Testis (tissue), 3 donors: ENCODE data around the gene C1orf115. TPM values are rescaled to one million over a fixed set of nuclear protein-coding genes. Genes with fewer than 3 reads are reported as not detected.

Source experiments
- DNase-seq: peaks from one replicate; pipeline ENCODE4 v3.0.0-alpha.2; 2019
- H3K27ac ChIP-seq, 2 donors: fragments of 200-600 bp; sonication (generic); one replicate each; pipeline ENCODE4 v1.5.1; 2019
- H3K27me3 ChIP-seq: fragments of 200-600 bp; sonication (generic); one replicate; pipeline ENCODE4 v1.5.1; 2019
- H3K36me3 ChIP-seq: fragments of 200-600 bp; sonication (generic); one replicate; pipeline ENCODE4 v1.5.1; 2017; ENCODE audit warnings: low read depth; ENCODE audit errors: missing control alignments
- H3K4me1 ChIP-seq: fragments of 200-600 bp; sonication (generic); one replicate; pipeline ENCODE4 v1.5.1; 2019
- H3K4me3 ChIP-seq, 2 donors: fragments of 200-600 bp; sonication (generic); one replicate each; pipeline ENCODE4 v1.5.1; 2017 to 2019
- H3K9me3 ChIP-seq: fragments of 200-600 bp; sonication (generic); one replicate; pipeline ENCODE4 v1.5.1; 2017
- POLR2A ChIP-seq: fragments of 450-650 bp; IDR thresholded peaks from one replicate; pipeline ENCODE4 v1.6.1; 2017; ENCODE audit warnings: antibody characterized with exemption, mild to moderate bottlenecking, moderate library complexity
- WGBS, 2 donors: methylation state at CpG; one replicate each; pipeline ENCODE4 v1.1.5; 2018; 5-methylcytosine and 5-hydroxymethylcytosine counted together
- intact Hi-C: fragments of 100-400 bp; cut with DNase I; formaldehyde crosslinking; loops from one replicate; pipeline ENCODE4 v1.15.1; 2023; ENCODE audit warnings: low total_unique reads
- polyA plus RNA-seq: library from polyadenylated mRNA; stranded (reverse); fragments of 350-450 nt; fragmentation: Illumina TruSeq; extraction: RNeasy Lipid Tissue Mini Kit (QIAGEN cat#74804); gene quantifications from one replicate; pipeline ENCODE4 v1.2.3, GENCODE V29; 2014; ENCODE audit warnings: low read depth, low replicate concordance; ENCODE audit not compliant: insufficient read depth
- total RNA-seq, 2 donors: library from RNA; depleted of rRNA; stranded (reverse); fragments of >200 nt; gene quantifications; one replicate each; pipeline ENCODE4 v1.2.3, GENCODE V29; 2016
- TF ChIP-seq, protein P1 (sequence below), 3 experiments: fragments of 450-650 bp in 2 of 3; fragments of 200-600 bp in 1 of 3; sonication (generic) in 1 of 3; IDR thresholded peaks; one replicate each; pipeline ENCODE4 v1.5.1; 2016 to 2019; ENCODE audit warnings: antibody characterized with exemption in 3 of 3, mild to moderate bottlenecking in 2 of 3, moderate library complexity in 1 of 3

Gene C1orf115
- total and polyA plus RNA-seq, 3 donors from 2014 or later, result 10.0 to 12.0 (median 10.8) TPM

DNA sequence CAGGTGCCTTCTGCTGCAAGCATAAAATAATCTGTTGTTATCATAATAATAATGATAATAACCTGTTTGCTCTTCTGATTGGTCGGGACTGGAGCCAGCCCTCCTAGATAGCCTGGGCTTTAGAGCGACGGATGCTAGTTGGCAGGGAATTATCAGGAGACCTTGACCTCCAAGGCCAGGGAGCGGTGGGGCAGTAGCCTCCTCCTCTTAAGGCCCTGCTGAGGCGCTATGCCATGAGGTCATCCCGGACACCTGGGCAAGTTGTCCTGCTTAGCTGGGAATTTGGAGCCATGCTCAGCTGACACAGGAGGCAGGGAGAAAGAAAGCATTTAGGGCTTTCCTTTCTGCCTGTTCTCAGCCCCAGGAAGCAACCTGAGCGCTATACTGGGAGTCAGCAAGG, 15.6 kb downstream of the C1orf115 start:
- Histone ChIP-seq H3K36me3 (no peaks in the 10 kb centered on the region), H3K4me3 (no peak overlapping the region), H3K27ac (no peak overlapping the region), H3K27me3 (no peaks in the 10 kb centered on the region), H3K9me3 (no peaks in the 10 kb centered on the region), H3K4me1 (peaks cover 26% of the 10 kb centered on the region)
- no peak for DNase-seq
- no peak for TF ChIP-seq POLR2A
- TF ChIP-seq, protein P1, sequence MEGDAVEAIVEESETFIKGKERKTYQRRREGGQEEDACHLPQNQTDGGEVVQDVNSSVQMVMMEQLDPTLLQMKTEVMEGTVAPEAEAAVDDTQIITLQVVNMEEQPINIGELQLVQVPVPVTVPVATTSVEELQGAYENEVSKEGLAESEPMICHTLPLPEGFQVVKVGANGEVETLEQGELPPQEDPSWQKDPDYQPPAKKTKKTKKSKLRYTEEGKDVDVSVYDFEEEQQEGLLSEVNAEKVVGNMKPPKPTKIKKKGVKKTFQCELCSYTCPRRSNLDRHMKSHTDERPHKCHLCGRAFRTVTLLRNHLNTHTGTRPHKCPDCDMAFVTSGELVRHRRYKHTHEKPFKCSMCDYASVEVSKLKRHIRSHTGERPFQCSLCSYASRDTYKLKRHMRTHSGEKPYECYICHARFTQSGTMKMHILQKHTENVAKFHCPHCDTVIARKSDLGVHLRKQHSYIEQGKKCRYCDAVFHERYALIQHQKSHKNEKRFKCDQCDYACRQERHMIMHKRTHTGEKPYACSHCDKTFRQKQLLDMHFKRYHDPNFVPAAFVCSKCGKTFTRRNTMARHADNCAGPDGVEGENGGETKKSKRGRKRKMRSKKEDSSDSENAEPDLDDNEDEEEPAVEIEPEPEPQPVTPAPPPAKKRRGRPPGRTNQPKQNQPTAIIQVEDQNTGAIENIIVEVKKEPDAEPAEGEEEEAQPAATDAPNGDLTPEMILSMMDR (IDR thresholded peaks at IDR 0.05), result no peak
- WGBS, 2 donors, result 55 to 61% methylated on average over 7 of the region's 7 CpGs
- intact Hi-C loops, result no loop called here

DNA sequence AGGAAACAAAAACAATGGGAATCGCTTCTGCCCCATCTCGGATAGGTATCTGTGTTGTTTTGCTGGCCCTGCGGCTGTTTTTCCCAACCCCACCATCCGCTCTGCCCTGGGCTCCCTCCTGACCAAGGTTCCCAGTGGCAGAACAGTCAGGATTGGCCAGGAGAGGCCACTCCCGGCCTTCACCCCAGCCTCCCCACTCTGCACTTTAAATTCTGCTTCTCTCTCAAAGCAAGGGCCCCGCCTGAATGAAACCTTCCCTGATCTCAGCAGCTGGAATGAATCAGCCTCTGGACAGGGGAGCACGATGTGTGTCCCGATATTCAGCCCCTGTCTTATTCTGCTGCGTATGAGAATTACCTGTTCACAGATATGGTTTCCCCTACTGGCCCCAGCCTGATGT, 16.3 kb downstream of the C1orf115 start:
- DNase-seq, result no peak
- intact Hi-C loops, result no loop called here
- Histone ChIP-seq H3K27me3 (no peaks in the 10 kb centered on the region), H3K4me3 (no peak overlapping the region), H3K4me1 (peaks cover 31% of the 10 kb centered on the region), H3K36me3 (no peaks in the 10 kb centered on the region), H3K27ac (no peak overlapping the region), H3K9me3 (no peaks in the 10 kb centered on the region)
- no peak for TF ChIP-seq POLR2A
- TF ChIP-seq, protein P1 (IDR thresholded peaks at IDR 0.05), result no peak
- 42 to 46% methylated on average over 7 to 9 of the region's 9 CpGs for WGBS, 2 donors

DNA sequence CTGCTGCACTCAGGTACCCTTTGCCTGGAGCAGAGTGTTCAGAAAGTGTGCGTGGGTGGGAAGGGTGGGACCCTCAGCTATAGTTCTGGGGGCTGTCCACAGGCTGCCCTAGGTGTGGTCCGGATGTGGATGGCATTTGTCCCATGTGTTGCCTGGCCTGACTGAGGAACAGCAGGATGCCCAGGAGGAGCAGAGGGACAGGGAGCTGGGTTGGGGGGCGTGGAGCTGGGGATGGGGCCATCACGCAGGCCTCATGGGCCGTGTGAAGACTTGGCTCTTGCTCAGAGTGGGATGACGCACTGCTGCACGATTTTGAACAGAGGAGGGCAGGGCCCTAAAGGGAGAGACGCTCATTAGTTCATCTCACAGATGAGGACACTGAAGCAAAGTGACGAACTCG, 17.0 kb downstream of the C1orf115 start:
- Histone ChIP-seq H3K4me1 (peaks cover 33% of the 10 kb centered on the region), H3K27ac (no peak overlapping the region), H3K36me3 (no peaks in the 10 kb centered on the region), H3K9me3 (no peaks in the 10 kb centered on the region), H3K27me3 (no peaks in the 10 kb centered on the region), H3K4me3 (no peak overlapping the region)
- intact Hi-C loops, result no loop called here
- WGBS, 2 donors, result 58 to 78% methylated on average over 2 to 10 of the region's 10 CpGs
- DNase-seq, result no peak
- no peak for TF ChIP-seq POLR2A
- TF ChIP-seq, protein P1 (IDR thresholded peaks at IDR 0.05), result no peak

DNA sequence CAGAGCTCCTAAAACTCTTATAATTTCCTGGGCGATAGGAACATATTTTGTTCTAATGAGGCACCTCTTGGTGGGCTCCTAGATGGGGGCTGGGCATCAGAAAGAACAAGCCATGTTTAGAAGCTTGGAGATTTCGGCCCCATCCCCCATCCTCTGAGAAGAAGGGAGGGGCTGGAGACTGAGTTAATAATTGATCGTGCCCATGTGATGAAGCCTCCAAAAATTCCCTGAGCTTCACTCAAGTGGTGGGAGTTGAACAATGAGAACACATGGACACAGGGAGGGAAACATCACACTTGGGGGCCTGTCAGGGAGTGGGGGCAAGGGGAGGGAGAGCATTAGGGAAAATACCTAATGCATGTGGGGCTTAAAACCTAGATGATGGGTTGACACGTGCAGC, 18.1 kb downstream of the C1orf115 start:
- intact Hi-C loops, result no loop called here
- Histone ChIP-seq H3K9me3 (no peaks in the 10 kb centered on the region), H3K36me3 (no peaks in the 10 kb centered on the region), H3K4me1 (peaks cover 33% of the 10 kb centered on the region), H3K4me3 (no peak overlapping the region), H3K27ac (no peak overlapping the region), H3K27me3 (no peaks in the 10 kb centered on the region)
- no peak for DNase-seq
- TF ChIP-seq, protein P1 (IDR thresholded peaks at IDR 0.05), result no peak
- no peak for TF ChIP-seq POLR2A
- 89 to 93% methylated on average over 4 of the region's 4 CpGs for WGBS, 2 donors

DNA sequence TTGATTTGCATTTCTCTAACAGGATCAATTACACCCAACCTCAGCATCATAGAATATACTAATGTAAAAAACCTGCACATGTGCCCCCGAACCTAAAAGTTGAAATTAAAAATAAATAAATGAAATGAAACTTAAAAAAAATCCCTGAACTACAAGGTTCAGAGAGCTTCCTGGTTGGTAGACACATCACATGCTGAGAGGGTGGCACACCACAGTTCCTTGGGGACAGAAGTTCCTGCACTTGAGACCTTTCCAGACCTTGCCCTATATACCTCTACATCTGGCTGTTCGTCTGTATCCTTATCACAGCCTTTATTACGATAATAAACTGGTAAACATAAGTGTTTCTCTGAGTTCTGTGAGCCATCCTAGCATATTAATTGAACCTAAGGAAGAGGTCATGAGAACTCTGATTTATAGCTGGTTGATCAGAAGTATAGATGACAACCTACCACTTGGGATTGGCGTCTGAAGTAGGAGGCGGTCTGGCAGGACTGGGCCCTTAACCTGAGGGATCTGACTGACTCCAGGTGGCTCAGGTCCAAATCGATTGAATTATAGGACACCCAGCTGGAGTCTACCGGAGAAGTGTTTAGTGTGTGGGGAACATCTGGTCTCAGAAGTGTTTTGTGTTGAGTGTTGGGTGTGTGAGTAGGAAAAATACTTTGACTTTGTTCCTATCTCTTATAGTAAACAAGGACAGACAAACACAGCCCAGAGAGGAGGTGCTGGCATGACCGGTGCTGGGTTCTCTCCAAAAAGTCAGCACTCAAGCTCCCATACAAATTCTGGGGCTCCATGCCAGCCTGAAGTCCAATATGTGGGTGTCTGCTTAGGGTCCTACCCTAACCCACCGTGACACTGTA, 19.0 kb downstream of the C1orf115 start:
- TF ChIP-seq, protein P1 (IDR thresholded peaks at IDR 0.05), result no peak
- TF ChIP-seq POLR2A, result no peak
- 53 to 59% methylated on average over 8 to 9 of the region's 9 CpGs for WGBS, 2 donors
- Histone ChIP-seq H3K4me1 (peaks cover 33% of the 10 kb centered on the region), H3K27ac (no peak overlapping the region), H3K27me3 (no peaks in the 10 kb centered on the region), H3K9me3 (no peaks in the 10 kb centered on the region), H3K4me3 (no peak overlapping the region), H3K36me3 (no peaks in the 10 kb centered on the region)
- DNase-seq, result no peak
- intact Hi-C loops, result no loop called here
